HG03196 (cell line): ENCODE results near the gene TAC4.
"Not testable (repeated sequence)": the region's sequence is repeated elsewhere in the genome, so short reads cannot be mapped to it uniquely, and the experiment has no call there.

Experiments used
- ATAC-seq: cut with Tn5 transposase; IDR thresholded peaks from one replicate; pipeline ENCODE4 v1.9.1; 2021; ENCODE audit not compliant: unreplicated experiment

TAC4 gene

GRCh38 chr17:49843774-49844350 is 4.0 kb downstream of the TAC4 start:
- ATAC-seq: no peak

GRCh38 chr17:49842846-49843245 is 5.0 kb downstream of the TAC4 start:
- no peak for ATAC-seq

- no peak for ATAC-seq
These were observed 5.5 kb downstream of the TAC4 start for GRCh38 chr17:49842371-49842770.

- no peak for ATAC-seq
These were observed 6.3 kb downstream of the TAC4 start for GRCh38 chr17:49841548-49841947.

- no peak for ATAC-seq
These were observed 8.4 kb downstream of the TAC4 start for GRCh38 chr17:49839455-49839854.

GRCh38 chr17:49836111-49837030 is 11.5 kb downstream of the TAC4 start:
- no peak for ATAC-seq

- ATAC-seq: no peak
These were observed 12.4 kb downstream of the TAC4 start for GRCh38 chr17:49835472-49835871.

- no peak for ATAC-seq
These were observed 13.6 kb downstream of the TAC4 start for GRCh38 chr17:49834118-49834743.

- no peak for ATAC-seq
These were observed 14.8 kb downstream of the TAC4 start for GRCh38 chr17:49832840-49833599.

- ATAC-seq: no peak
These were observed 17.3 kb downstream of the TAC4 start for GRCh38 chr17:49830605-49831004.

GRCh38 chr17:49829026-49829425 is 18.8 kb downstream of the TAC4 start:
- ATAC-seq: no peak

- ATAC-seq: not testable (repeated sequence)
These were observed 19.5 kb downstream of the TAC4 start for GRCh38 chr17:49828325-49828724.

GRCh38 chr17:49825645-49826044 is 22.2 kb downstream of the TAC4 start:
- no peak for ATAC-seq

- ATAC-seq: no peak
These were observed 24.3 kb downstream of the TAC4 start for GRCh38 chr17:49823614-49824013.

- ATAC-seq: no peak
These were observed 25.0 kb downstream of the TAC4 start for GRCh38 chr17:49822829-49823228.

GRCh38 chr17:49821916-49822315 is 26.0 kb downstream of the TAC4 start:
- no peak for ATAC-seq

- ATAC-seq: no peak
These were observed 26.4 kb downstream of the TAC4 start for GRCh38 chr17:49821466-49821865.

- no peak for ATAC-seq
These were observed 27.1 kb downstream of the TAC4 start for GRCh38 chr17:49820773-49821172.

- ATAC-seq: no peak
These were observed 28.2 kb downstream of the TAC4 start for GRCh38 chr17:49819651-49820050.

GRCh38 chr17:49819138-49819537 is 28.7 kb downstream of the TAC4 start:
- no peak for ATAC-seq

GRCh38 chr17:49817993-49818392 is 29.9 kb downstream of the TAC4 start:
- no peak for ATAC-seq
